Smooth muscle cell (in vitro differentiated cells): ENCODE measurements around the gene SLC6A2. TPM values are rescaled to one million over a fixed set of nuclear protein-coding genes. Genes with fewer than 3 reads are reported as not detected.

Experiments used
- DNase-seq: peaks from one replicate; lab custom pipeline; 2025; ENCODE audit not compliant: unreplicated experiment; lab: John Stamatoyannopoulos, UW
- H2AFZ ChIP-seq: fragments of 200-600 bp; sonication (generic); 2 replicates; pipeline ENCODE4 v1.6.0; 2016; ENCODE audit warnings: antibody characterized with exemption, low read depth, mild to moderate bottlenecking
- H3F3A ChIP-seq: fragments of 200-600 bp; sonication (generic); 2 replicates; pipeline ENCODE4 v1.6.0; 2017; ENCODE audit warnings: antibody characterized with exemption, low read depth
- H3K27ac ChIP-seq: fragments of 200-600 bp; sonication (generic); 2 replicates; pipeline ENCODE4 v1.5.1; 2016; ENCODE audit warnings: low read depth, mild to moderate bottlenecking
- H3K27me3 ChIP-seq: fragments of 200-600 bp; sonication (generic); 2 replicates; pipeline ENCODE4 v1.6.1; 2016; ENCODE audit warnings: low read depth, mild to moderate bottlenecking
- H3K36me3 ChIP-seq: fragments of 200-600 bp; sonication (generic); 2 replicates; pipeline ENCODE4 v1.5.1; 2016; ENCODE audit warnings: low read depth
- H3K4me1 ChIP-seq: fragments of 200-600 bp; sonication (generic); 2 replicates; pipeline ENCODE4 v1.5.1; 2016; ENCODE audit warnings: low read depth
- H3K4me2 ChIP-seq: fragments of 200-600 bp; sonication (generic); 2 replicates; pipeline ENCODE4 v1.6.0; 2016; ENCODE audit warnings: mild to moderate bottlenecking
- H3K4me3 ChIP-seq: fragments of 200-600 bp; sonication (generic); 2 replicates; pipeline ENCODE4 v1.5.1; 2016; ENCODE audit warnings: mild to moderate bottlenecking
- H3K79me2 ChIP-seq: fragments of 200-600 bp; sonication (generic); 2 replicates; pipeline ENCODE4 v1.6.0; 2016; ENCODE audit warnings: low read depth, mild to moderate bottlenecking
- H3K9ac ChIP-seq: fragments of 200-600 bp; sonication (generic); 2 replicates; pipeline ENCODE4 v1.6.0; 2016; ENCODE audit warnings: low read depth
- H3K9me3 ChIP-seq: fragments of 200-600 bp; sonication (generic); replicated peaks from 2 replicates; pipeline ENCODE4 v1.5.1; 2016; ENCODE audit warnings: low read depth
- H4K20me1 ChIP-seq: fragments of 200-600 bp; sonication (generic); 2 replicates; pipeline ENCODE4 v1.6.0; 2016; ENCODE audit warnings: low read depth
- CTCF ChIP-seq: fragments of 200-600 bp; sonication (generic); IDR thresholded peaks from 2 replicates; pipeline ENCODE4 v1.5.1; 2017; ENCODE audit warnings: borderline replicate concordance, mild to moderate bottlenecking, antibody characterized with exemption; ENCODE audit not compliant: insufficient read depth, poor library complexity, severe bottlenecking
- WGBS: methylation state at CpG from one replicate; pipeline ENCODE4 v1.1.7; 2016; ENCODE audit warnings: low lambda C conversion rate; 5-methylcytosine and 5-hydroxymethylcytosine counted together
- polyA plus RNA-seq: library from polyadenylated mRNA; unstranded; fragments of >200 nt; fragmentation: Nextera tagmentation; extraction: Ambion mirVana; gene quantifications from 2 replicates; pipeline ENCODE4 v1.2.1, GENCODE V29; 2016
- total RNA-seq: library from RNA; depleted of rRNA; stranded (reverse); fragments of >200 nt; gene quantifications from 2 replicates; pipeline ENCODE4 v1.2.3, GENCODE V29; 2014

SLC6A2 gene
- total and polyA plus RNA-seq, 2 experiments from 2014 or later, result 0.22 to 0.33 TPM

- H3K27me3 ChIP-seq, result peaks cover 9% of the 10 kb centered on the region
- H3K36me3 ChIP-seq, result no peaks in the 10 kb centered on the region
- H3K4me1 ChIP-seq, result peaks cover 11% of the 10 kb centered on the region
- H3F3A ChIP-seq, result no peaks in the 10 kb centered on the region
- no peak overlapping the region for H3K4me2 ChIP-seq
- WGBS, result 93% methylated on average over 7 of the region's 7 CpGs
- no peak overlapping the region for H3K4me3 ChIP-seq
- no peak for DNase-seq
- no peaks in the 10 kb centered on the region for H3K79me2 ChIP-seq
- H2AFZ ChIP-seq, result no peak overlapping the region
- H4K20me1 ChIP-seq, result no peaks in the 10 kb centered on the region
- no peaks in the 10 kb centered on the region for H3K9me3 ChIP-seq
- no peak for TF ChIP-seq CTCF
- no peak overlapping the region for H3K9ac ChIP-seq
- no peak overlapping the region for H3K27ac ChIP-seq
Observed at GRCh38 chr16:55641430-55642056, 14.2 kb upstream of the SLC6A2 start.

GRCh38 chr16:55642611-55643010 is 13.2 kb upstream of the SLC6A2 start:
- no peak overlapping the region for H3K9ac ChIP-seq
- no peak for TF ChIP-seq CTCF
- no peak overlapping the region for H2AFZ ChIP-seq
- no peak for DNase-seq
- H3K4me2 ChIP-seq, result no peak overlapping the region
- no peaks in the 10 kb centered on the region for H3K36me3 ChIP-seq
- H3K27me3 ChIP-seq, result peaks cover 13% of the 10 kb centered on the region
- 84% methylated on average over 3 of the region's 3 CpGs for WGBS
- peaks cover 1% of the 10 kb centered on the region for H3K4me1 ChIP-seq
- no peaks in the 10 kb centered on the region for H4K20me1 ChIP-seq
- no peaks in the 10 kb centered on the region for H3K79me2 ChIP-seq
- no peak overlapping the region for H3K27ac ChIP-seq
- no peaks in the 10 kb centered on the region for H3K9me3 ChIP-seq
- peaks cover 1% of the 10 kb centered on the region for H3F3A ChIP-seq
- H3K4me3 ChIP-seq, result no peak overlapping the region

GRCh38 chr16:55643161-55643970 is 12.4 kb upstream of the SLC6A2 start:
- Histone ChIP-seq H3K9ac (no peak overlapping the region), H3K4me2 (no peak overlapping the region), H2AFZ (no peak overlapping the region), H3F3A (peaks cover 3% of the 10 kb centered on the region), H3K36me3 (no peaks in the 10 kb centered on the region), H4K20me1 (no peaks in the 10 kb centered on the region), H3K79me2 (no peaks in the 10 kb centered on the region), H3K27me3 (peaks cover 18% of the 10 kb centered on the region), H3K4me1 (no peaks in the 10 kb centered on the region), H3K9me3 (no peaks in the 10 kb centered on the region), H3K27ac (no peak overlapping the region), H3K4me3 (no peak overlapping the region)
- no peak for DNase-seq
- 85% methylated on average over 11 of the region's 11 CpGs for WGBS
- no peak for TF ChIP-seq CTCF
